Measurements from ENCODE around the gene PSD2. TPM values are rescaled to one million over a fixed set of nuclear protein-coding genes. Genes with fewer than 3 reads are reported as not detected.

PSD2 gene
- polyA plus RNA-seq, 3 donors: not detected

DNA sequence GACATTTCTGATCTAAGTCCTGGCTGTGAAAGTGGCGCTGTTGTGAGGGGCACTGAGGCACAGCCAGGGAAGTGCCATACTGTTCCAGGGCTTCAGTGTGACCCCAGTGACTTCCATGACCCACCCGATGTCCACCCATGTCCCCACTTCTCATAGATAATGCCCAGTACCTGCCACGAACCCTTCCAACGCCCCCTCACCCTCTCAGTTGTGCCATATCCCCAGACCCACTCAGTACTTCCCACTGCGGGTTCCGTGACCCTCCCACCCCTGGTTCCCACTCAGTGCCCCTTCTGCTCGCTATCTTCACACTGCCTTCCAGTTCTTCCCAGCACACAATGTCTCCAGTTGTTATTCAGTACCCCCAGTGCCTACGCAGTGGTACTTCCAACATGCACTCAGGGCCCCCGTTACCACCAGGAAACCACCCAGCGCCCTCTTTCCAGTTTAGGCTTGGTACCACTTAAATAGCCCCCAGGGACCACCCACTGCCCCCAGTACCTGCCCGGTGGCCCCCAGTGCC, 30.7 kb upstream of the PSD2 start:
- Mint-ChIP-seq H3K9me3 (peaks cover 0 to 3% (median 0%) of the 10 kb centered on the region in 7 donors), H3K36me3 (no peaks in the 10 kb centered on the region), H3K27ac (peak overlapping the region in 1 of 7 donors; percentile 53), H3K4me3 (peak overlapping the region; percentile 71), H3K27me3 (ENCODE audit: low read depth in 3 of 3) (peaks cover 46 to 58% (median 48%) of the 10 kb centered on the region in 3 donors), H3K4me1 (peaks cover 7% of the 10 kb centered on the region)
- Histone ChIP-seq H2AFZ (ENCODE audit: insufficient read depth, low read depth, low read length, poor library complexity, severe bottlenecking) (no peak overlapping the region), H3K9me3 (replicated peaks in 1 of 2; ENCODE audit: control insufficient read depth in 1 of 2, insufficient read depth in 1 of 2, low read length in 2 of 2) (no peaks in the 10 kb centered on the region), H3K9ac (ENCODE audit: insufficient read depth, low read length, poor library complexity, severe bottlenecking) (no peak overlapping the region), H3K36me3 (replicated peaks in 1 of 2; ENCODE audit: control insufficient read depth in 1 of 2, insufficient read depth in 2 of 2, low read length in 2 of 2) (no peaks in the 10 kb centered on the region), H3K27me3 (ENCODE audit: control insufficient read depth in 2 of 2, insufficient read depth in 2 of 2, low read length in 2 of 2) (peaks cover 26 to 48% of the 10 kb centered on the region in 2 donors), H3K79me2 (ENCODE audit: insufficient read depth, low read length) (no peaks in the 10 kb centered on the region), H4K20me1 (ENCODE audit: insufficient read depth, low read length) (no peaks in the 10 kb centered on the region), H3K27ac (ENCODE audit: low read depth in 1 of 2, low read length in 2 of 2) (no peak overlapping the region), H3K4me2 (replicated peaks; ENCODE audit: extremely low read depth, low read length, poor library complexity, severe bottlenecking) (peak overlapping the region; percentile 91), H3K4me1 (ENCODE audit: control insufficient read depth in 1 of 2, insufficient read depth in 2 of 2, low read length in 2 of 2) (no peaks in the 10 kb centered on the region), H3K4me3 (replicated peaks in 1 of 3; ENCODE audit: low read depth in 2 of 3, low read length in 3 of 3) (no peak overlapping the region)
- WGBS (ENCODE audit: insufficient coverage): 46% methylated on average over 10 of the region's 11 CpGs
- no peak for DNase-seq
- TF ChIP-seq CTCF (IDR thresholded peaks at IDR 0.05): no peak
- intact Hi-C loops (cut with micrococcal nuclease): loop anchor here (1.0 to 2.0 kb wide), 2 partner anchors 132 kb away; no protein-coding TSS in a partner anchor

DNA sequence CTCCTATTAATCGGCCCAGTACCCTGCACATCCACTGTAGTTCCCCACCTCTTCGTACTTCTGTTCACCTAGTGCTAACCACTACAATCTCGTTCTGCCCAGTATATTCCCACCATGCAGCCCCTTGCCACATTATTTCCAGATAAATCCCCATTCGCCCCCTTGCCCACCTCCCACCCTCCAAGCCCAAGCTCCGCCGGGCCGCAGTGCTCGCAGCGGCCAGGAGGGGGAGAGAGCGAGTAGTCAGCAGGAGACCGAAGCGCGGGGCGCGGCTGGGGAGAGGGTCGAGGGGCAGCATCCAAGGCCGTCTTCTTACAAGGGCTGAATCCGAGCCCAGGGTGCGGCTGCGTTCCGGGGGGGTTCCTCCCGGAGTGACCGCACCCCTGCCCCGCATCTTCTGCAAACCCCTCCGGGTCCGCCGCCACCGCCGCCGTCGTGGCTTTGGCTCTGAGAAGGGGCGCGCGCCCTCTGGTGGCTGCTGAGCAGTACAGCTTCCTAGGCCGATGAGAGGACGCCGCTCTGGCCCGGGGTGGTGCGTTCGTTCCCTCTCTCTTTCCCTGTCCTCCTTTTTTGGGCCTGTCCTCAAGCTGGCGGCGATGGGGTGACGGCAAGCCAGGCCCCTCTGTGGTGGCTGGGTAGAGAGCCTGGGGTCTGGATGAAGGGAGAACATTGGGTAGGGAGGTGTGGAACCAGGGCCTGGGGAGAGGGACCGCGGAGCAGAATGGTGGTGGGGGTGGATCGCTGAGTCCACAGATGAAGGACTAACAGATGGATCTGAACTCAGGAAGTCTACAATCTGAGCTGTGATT, 30.0 kb upstream of the PSD2 start:
- H3K9me3 ChIP-seq (replicated peaks in 1 of 2; ENCODE audit: control insufficient read depth in 1 of 2, insufficient read depth in 1 of 2, low read length in 2 of 2): no peaks in the 10 kb centered on the region
- H3K4me1 ChIP-seq (ENCODE audit: control insufficient read depth in 1 of 2, insufficient read depth in 2 of 2, low read length in 2 of 2): no peaks in the 10 kb centered on the region
- peak overlapping the region in 4 of 7 donors; percentile 24 to 53 (median 36) for H3K27ac Mint-ChIP-seq

More for the DNA sequence above, 30.0 kb upstream of the PSD2 start:
- peak overlapping the region; percentile 58 for H3K9ac ChIP-seq (ENCODE audit: insufficient read depth, low read length, poor library complexity, severe bottlenecking)
- H3K27me3 Mint-ChIP-seq (ENCODE audit: low read depth in 3 of 3): peaks cover 39 to 52% (median 42%) of the 10 kb centered on the region in 3 donors
- peak overlapping the region; percentile 91 for H3K4me2 ChIP-seq (replicated peaks; ENCODE audit: extremely low read depth, low read length, poor library complexity, severe bottlenecking)
- H3K36me3 ChIP-seq (replicated peaks in 1 of 2; ENCODE audit: control insufficient read depth in 1 of 2, insufficient read depth in 2 of 2, low read length in 2 of 2): no peaks in the 10 kb centered on the region
- peak overlapping the region; percentile 33 to 77 (median 58) for H3K4me3 ChIP-seq (replicated peaks in 1 of 3; ENCODE audit: low read depth in 2 of 3, low read length in 3 of 3)
- peaks cover 0 to 3% (median 0%) of the 10 kb centered on the region in 7 donors for H3K9me3 Mint-ChIP-seq
- peak overlapping the region; percentile 71 for H2AFZ ChIP-seq (ENCODE audit: insufficient read depth, low read depth, low read length, poor library complexity, severe bottlenecking)
- peak overlapping the region in 1 of 2 donors; percentile 55 for H3K27ac ChIP-seq (ENCODE audit: low read depth in 1 of 2, low read length in 2 of 2)
- no peaks in the 10 kb centered on the region for H4K20me1 ChIP-seq (ENCODE audit: insufficient read depth, low read length)
- H3K4me3 Mint-ChIP-seq: peak overlapping the region; percentile 71
- H3K27me3 ChIP-seq (ENCODE audit: control insufficient read depth in 2 of 2, insufficient read depth in 2 of 2, low read length in 2 of 2): peaks cover 25 to 41% of the 10 kb centered on the region in 2 donors
- 10% methylated on average over 40 of the region's 46 CpGs for WGBS (ENCODE audit: insufficient coverage)
- peak; percentile 69 to 73 (median 70) for DNase-seq
- peak; percentile 100 for TF ChIP-seq CTCF (IDR thresholded peaks at IDR 0.05)
- no peaks in the 10 kb centered on the region for H3K36me3 Mint-ChIP-seq
- intact Hi-C loops (cut with micrococcal nuclease): loop anchor here (1.0 to 2.0 kb wide), 2 partner anchors 132 to 133 kb away; no protein-coding TSS in a partner anchor
- peaks cover 7% of the 10 kb centered on the region for H3K4me1 Mint-ChIP-seq
- no peaks in the 10 kb centered on the region for H3K79me2 ChIP-seq (ENCODE audit: insufficient read depth, low read length)
